ENCODE measurements around the gene PHYHIPL. TPM values are rescaled to one million over a fixed set of nuclear protein-coding genes. Genes with fewer than 3 reads are reported as not detected.
"Not testable (repeated sequence)": the region's sequence is repeated elsewhere in the genome, so short reads cannot be mapped to it uniquely, and the experiment has no call there.

The PHYHIPL gene
- total RNA-seq, 4 donors from 2014 or later, result not detected

DNA sequence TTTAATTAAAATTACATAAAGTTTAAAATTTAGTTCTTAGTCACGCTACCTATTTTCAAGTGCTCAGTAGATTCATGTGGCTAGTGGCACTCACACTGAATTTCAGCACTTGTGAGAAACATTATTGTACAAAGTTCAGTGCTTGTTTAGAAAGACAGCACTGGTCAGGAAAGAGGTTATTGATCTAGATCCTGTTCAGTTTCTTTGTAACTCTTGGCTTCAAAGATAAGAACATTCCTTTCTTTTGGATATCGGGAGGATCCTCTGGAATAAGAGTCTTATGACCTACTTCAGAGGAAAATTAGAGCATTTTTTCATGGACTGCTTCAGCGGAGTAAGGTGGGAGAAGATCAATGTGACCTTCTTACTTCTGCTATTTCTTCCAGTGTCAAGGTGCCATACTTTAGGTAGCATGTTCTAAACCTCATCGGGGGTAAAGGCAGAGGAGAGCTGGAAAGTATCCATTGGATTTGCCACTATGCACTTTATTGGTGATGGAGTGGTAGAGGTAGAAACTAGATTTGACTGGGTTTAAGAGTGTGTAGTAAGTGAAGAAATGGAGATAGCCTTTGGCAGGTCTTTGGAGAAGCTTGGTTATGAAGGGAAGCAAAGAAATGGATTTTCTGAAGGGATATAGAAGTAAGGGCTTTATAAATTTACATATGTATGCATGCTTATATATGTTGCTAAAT, 39.9 kb downstream of the PHYHIPL start:
- TF ChIP-seq, protein P1, sequence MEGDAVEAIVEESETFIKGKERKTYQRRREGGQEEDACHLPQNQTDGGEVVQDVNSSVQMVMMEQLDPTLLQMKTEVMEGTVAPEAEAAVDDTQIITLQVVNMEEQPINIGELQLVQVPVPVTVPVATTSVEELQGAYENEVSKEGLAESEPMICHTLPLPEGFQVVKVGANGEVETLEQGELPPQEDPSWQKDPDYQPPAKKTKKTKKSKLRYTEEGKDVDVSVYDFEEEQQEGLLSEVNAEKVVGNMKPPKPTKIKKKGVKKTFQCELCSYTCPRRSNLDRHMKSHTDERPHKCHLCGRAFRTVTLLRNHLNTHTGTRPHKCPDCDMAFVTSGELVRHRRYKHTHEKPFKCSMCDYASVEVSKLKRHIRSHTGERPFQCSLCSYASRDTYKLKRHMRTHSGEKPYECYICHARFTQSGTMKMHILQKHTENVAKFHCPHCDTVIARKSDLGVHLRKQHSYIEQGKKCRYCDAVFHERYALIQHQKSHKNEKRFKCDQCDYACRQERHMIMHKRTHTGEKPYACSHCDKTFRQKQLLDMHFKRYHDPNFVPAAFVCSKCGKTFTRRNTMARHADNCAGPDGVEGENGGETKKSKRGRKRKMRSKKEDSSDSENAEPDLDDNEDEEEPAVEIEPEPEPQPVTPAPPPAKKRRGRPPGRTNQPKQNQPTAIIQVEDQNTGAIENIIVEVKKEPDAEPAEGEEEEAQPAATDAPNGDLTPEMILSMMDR (IDR thresholded peaks at IDR 0.05), result no peak
- DNase-seq (ENCODE audit: low spot score) (no peak), ATAC-seq (ENCODE audit: low FRiP score) (no peak)

DNA sequence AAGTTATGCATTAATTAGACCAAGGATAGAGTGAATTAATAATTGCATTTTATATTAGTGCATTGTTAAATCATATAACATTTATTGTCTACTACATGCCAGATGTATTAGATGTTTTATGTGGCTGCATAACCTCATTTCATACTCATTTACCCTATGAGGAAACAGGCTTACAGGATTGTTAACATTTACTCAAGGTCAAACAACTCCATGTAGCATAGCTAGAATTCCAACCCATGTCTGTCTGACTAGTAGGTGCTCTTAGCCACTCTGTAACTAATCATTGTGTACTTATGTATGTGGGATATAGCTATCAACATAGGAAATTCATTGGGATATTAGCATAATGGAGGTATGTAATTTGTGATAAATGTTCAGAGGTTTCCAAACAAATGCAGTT, 46.3 kb downstream of the PHYHIPL start:
- ATAC-seq (ENCODE audit: low FRiP score) (no peak), DNase-seq (ENCODE audit: low spot score) (no peak)
- TF ChIP-seq, protein P1 (IDR thresholded peaks at IDR 0.05), result no peak

DNA sequence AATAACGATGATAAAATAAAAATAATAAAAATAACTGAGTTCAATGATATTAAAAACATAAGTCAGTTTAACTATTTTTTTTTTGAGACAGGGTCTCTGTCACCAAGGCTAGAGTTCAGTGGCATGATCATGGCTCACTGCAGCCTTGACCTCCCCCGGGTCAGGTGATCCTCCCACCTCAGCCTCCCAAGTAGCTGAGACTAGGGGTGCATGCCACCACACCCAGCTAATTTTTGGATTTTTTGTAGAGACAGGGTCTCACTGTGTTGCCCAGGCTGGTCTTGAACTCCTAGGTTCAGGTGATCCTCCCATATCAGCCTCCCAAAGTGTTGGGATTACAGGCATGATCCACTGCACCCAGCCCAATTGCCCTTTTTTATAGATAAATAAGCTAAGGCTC, 47.2 kb downstream of the PHYHIPL start:
- ATAC-seq (ENCODE audit: low FRiP score); DNase-seq (ENCODE audit: low spot score): not testable (repeated sequence)

DNA sequence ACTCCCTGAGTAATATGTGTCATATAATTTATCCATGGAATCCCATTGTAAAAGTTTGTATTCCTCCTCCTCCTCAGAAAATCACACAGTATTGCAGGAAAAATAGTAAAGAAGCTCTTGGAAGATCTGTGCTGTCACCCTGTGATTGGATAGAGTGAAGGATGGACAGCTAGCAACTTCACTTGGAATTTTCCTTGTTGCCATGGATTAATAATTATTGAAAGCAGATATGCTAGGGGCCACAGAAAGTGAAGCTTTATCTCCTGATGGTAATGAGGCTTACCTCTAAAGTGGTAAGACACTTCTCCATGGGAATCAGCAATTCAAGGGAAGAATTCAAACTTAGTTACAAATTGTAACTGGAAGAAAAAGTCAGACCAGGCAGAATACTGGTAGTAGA, 48.8 kb downstream of the PHYHIPL start:
- ATAC-seq (ENCODE audit: low FRiP score) (no peak), DNase-seq (ENCODE audit: low spot score) (no peak)
- TF ChIP-seq, protein P1 (IDR thresholded peaks at IDR 0.05), result no peak

GRCh38 chr10:59227136-59227673, 50.8 kb downstream of the PHYHIPL start:
- ATAC-seq (ENCODE audit: low FRiP score) (no peak), DNase-seq (ENCODE audit: low spot score) (no peak)
- TF ChIP-seq, protein P1 (IDR thresholded peaks at IDR 0.05), result no peak

DNA sequence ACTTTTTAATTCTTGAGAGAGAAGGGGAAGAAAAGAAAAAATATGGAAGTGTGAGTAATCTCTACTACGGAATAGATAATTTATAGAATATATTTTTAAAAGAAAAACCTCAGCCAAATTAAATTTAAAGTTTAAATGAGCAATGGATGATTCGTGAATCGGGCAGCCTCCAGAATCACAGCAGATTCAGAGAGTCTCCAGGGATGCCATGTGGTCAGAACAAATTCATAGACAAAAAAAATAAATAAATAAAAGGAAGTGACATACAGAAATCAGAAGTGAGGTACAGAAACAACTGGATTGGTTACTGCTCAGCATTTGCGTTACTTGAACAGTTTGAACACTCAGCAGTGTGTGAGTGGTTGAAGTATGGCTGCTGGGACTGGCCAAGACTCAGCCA, 53.0 kb downstream of the PHYHIPL start:
- ATAC-seq (ENCODE audit: low FRiP score) (no peak), DNase-seq (ENCODE audit: low spot score) (no peak)
- TF ChIP-seq, protein P1 (IDR thresholded peaks at IDR 0.05), result no peak

DNA sequence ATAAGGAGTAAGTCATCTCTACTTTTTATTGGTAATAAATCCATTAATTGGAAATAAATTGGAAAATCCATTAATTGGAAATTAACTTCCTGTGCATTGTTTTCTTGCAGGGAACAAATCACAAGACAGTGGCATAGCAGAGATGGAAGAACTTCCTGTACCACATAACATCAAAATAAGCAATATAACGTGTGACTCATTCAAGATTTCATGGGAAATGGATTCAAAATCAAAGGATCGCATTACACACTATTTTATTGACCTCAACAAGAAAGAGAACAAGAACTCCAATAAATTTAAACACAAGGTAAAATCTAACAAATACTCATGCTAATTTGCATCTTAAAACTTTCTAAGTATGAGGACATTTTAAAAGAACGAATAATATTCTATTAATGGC, 57.8 kb downstream of the PHYHIPL start:
- no peak for DNase-seq (ENCODE audit: low spot score)
- ATAC-seq (ENCODE audit: low FRiP score), result no peak
- TF ChIP-seq, protein P1 (IDR thresholded peaks at IDR 0.05), result no peak

Data from omental fat pad (tissue), 4 donors.